ENCODE data around the gene ELOVL3. TPM values are rescaled to one million over a fixed set of nuclear protein-coding genes. Genes with fewer than 3 reads are reported as not detected.
"Not testable (repeated sequence)": the region's sequence is repeated elsewhere in the genome, so short reads cannot be mapped to it uniquely, and the experiment has no call there.

The ELOVL3 gene
- total RNA-seq, 1 donor from 2014 or later = not detected

DNA sequence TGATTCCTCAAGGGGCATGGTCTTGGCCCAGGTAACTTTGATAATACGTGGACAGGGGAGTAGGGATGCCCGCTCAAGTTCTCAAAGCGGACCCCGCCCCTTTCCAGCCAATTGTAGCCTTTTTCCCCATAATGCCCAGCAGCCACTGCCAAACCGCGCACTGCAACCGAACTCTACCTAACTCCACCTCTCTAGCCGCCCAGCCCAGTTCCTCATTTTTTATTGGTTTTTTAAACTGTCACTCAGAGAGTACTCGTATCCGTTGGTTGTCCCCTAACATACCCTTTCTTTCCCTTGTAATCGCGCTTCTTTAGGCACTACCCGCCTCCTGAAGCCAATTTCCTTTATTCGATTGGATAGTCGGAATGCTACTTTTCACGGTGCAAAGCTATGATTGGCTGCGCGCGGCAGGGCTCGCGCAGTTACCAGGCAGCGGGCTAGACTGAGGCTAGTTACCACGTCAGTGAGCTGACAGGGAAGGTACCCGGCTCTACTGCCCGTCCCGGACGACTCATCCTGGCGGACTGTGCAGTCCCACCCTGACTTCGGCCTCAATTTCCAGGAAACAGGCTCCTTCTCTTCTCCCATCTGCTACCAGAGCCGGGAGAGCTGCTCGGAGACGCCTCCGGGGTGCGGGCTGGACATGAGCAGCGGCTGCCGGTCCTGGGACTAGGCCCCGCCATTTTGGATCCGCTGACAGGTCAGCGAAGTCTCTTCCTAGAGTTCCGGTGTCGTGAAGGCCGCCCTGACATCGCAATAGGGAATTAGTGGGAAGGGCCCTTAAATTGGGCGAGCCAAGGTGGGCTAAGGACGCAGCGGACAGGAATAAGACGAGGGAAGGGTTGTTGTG lies 19.2 kb downstream of the ELOVL3 start, which contains the start of gene GBF1:
Gene GBF1, plus strand, starts transcription at position 451 of the 850 bp plus-strand sequence. CDS start 13,407 bp downstream, outside the sequence.
- ATAC-seq (peak; percentile 94), DNase-seq (ENCODE audit: low spot score) (peak; percentile 93)
- intact Hi-C loops (cut with DNase I) = no loop called here

DNA sequence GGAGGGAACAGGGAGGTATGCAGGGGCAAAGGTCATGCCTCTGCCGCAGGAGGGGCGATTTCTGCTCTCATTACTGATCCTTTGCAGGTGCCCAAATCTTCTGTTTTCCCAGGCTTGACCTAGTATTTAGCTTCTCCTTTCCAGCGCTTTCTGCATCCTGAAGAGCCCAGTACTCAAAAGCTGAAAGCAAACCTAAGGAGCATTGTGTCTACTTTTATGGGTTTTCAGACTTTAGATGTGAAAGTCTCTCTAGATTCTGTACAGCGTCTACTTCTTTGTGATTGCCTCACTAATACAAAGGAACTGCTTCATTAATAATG lies 19.8 kb downstream of the ELOVL3 start:
- no peak for ATAC-seq
- DNase-seq (ENCODE audit: low spot score) = no peak
- intact Hi-C loops (cut with DNase I) = no loop called here

DNA sequence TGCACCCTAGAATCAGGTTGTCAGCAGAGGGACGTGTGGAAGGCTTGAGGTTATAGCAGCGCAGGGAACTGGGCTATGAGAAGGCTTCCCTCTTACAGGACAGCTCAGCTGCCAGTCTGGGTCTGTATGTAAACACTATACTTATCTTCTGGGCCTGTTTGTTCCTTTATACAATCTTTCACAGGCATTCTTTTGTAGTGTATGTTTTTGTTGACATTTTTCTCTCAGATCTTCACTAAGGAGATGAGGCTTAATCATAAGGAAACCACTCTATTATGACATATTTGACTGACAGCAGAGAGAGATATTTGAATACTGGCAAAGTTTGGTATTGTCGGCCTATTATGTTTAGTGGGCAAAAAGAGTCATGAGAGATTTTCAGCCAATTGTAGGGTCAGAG lies 20.2 kb downstream of the ELOVL3 start:
- intact Hi-C loops (cut with DNase I) = no loop called here
- ATAC-seq = no peak
- DNase-seq (ENCODE audit: low spot score) = no peak

DNA sequence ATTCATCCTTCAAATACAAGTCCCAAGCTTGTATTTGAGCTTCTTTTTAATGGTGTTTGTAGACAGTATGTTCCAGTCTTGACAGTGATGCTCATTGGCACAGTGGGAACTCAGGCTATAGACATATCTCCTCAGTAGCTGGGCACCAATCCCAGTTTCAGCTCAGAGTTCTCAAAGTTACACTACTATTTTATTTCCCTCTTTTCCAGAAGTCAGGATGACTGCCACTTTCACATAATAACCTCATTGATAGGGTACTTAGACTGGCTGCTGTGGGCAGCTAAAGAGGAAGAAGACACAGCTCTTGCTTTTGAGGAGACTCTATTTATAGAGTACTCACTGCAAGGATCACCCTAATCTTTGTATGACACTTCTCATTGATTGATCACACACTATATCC lies 21.6 kb downstream of the ELOVL3 start:
- ATAC-seq (no peak), DNase-seq (ENCODE audit: low spot score) (no peak)
- intact Hi-C loops (cut with DNase I) = no loop called here

DNA sequence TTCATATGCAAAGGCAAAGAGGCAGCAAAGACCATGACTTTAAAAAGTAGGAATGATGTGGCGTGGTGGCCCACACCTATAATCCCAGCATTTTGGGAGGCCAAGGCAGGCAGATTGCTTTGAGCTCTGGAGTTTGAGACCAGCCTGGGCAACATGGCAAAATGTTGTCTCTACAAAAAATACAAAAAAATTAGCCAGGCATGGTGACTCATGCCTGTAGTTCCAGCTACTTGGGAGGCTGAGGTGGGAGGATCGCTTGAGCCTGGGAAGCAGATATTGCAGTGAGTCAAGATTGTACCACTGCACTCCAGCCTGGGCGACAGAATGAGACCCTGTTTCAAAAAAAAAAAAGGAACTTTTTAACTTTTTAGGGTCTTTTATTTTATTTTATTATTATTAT lies 26.4 kb downstream of the ELOVL3 start:
- ATAC-seq; DNase-seq (ENCODE audit: low spot score); intact Hi-C loops (cut with DNase I): not testable (repeated sequence)

DNA sequence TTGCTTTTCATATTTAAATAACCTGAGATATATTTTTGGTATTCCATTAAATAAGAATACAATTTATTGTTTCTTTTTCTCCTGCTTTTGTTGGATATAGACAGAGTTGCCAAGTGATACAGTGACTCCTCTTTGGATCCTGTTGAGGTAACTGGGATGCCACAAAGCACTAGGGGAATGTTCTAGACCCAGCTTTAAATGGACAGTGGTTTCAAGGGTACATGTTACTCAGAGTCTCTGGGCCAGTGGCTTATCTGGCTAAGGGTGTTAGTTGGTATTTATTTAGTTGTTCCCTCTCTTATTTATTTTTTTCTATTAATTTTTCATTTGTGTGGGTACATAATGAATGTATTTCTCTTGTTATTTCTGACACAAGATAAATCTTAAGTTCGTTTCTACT lies 28.3 kb downstream of the ELOVL3 start:
- DNase-seq (ENCODE audit: low spot score) = no peak
- intact Hi-C loops (cut with DNase I) = no loop called here
- ATAC-seq = no peak

DNA sequence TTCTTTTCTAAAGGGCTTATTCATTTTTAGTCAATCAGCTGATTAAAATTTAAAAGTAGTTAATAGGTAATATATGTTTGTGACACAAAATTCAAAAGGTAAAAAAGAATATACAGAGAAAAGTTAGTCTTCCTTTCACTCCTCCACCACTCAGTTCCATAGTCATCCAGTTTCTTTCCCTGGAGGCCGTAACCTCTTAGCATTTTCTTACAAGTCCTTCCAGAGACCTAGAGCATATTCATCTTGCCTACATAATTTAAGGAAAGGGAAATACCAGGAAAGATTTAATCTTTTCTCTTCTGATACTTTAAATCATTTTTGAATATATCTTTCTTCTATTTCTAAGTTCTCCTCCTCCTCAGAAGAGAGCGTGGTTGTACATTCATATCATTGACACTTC lies 29.3 kb downstream of the ELOVL3 start:
- intact Hi-C loops (cut with DNase I) = no loop called here

DNA sequence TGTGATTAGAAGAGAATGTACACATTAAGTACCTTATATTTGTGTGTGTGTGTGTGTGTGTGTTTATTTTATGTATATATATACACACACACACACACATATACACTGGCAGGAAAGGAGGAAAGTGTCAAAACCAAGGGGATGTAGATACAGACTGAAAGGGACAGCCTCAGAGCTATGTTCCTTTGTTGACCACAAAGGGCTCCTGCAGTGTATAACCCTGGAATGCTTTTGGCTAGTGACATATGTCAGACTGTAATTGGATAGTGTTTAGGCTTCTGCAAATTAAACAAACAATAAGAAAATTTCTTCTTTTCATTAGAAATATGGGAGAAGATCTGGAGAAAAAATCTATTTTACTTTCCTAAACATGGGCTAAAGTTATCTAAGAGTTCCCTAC lies 35.1 kb downstream of the ELOVL3 start:
- DNase-seq (ENCODE audit: low spot score) (no peak), ATAC-seq (no peak)
- intact Hi-C loops (cut with DNase I) = no loop called here

More for the DNA sequence above, 29.3 kb downstream of the ELOVL3 start:
- no peak for DNase-seq (ENCODE audit: low spot score)
- ATAC-seq = no peak

DNA sequence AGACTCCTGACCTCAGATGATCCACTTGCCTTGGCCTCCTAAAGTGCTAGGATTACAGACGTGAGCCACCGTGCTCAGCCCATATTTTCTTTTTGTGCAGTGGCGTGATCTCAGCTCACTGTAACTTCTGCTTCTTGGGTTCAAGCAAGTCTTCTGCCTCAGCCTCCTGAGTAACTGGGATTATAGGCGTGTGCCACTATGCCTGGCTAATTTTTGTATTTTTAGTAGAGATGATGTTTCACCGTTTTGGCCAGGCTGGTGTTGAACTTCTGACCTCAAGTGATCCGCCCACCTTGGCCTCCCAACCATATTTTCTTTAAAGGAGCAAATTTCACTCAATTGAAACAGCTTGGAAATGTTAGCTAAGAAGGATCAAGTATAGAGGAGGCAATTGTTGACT lies 35.7 kb downstream of the ELOVL3 start:
- peak; percentile 24 for ATAC-seq
- no peak for DNase-seq (ENCODE audit: low spot score)
- intact Hi-C loops (cut with DNase I) = no loop called here

DNA sequence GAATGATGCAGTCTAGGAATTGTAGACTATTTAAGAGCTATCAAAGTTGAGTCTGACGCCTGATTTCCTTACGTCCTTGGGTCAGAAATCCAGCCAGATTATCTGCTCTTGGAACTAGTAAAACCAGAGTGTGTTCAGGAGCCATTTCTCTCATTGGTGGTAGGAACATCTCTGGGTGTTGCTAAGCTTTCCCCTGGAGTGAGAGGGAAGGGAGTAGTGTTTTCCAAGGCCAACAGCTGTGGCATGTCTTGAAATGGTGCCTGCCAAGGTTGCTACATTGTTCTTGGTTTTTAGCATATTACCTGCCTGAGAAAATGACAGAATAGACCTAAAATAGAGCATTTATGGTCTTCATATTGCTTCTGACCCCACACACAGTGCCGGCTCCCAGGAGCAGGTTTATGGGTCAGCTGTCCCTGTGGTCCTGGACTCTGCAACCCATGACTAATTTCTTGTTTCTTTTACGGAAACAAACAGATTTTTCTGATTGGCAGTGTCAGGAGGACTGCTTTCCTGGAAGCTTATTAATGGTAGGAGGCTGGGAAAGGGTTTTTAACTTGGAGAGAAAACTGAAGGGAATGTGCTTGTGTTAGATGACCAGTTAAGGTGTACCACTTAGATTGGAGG lies 36.8 kb downstream of the ELOVL3 start:
- ATAC-seq = peak; percentile 32
- intact Hi-C loops (cut with DNase I) = no loop called here

DNA sequence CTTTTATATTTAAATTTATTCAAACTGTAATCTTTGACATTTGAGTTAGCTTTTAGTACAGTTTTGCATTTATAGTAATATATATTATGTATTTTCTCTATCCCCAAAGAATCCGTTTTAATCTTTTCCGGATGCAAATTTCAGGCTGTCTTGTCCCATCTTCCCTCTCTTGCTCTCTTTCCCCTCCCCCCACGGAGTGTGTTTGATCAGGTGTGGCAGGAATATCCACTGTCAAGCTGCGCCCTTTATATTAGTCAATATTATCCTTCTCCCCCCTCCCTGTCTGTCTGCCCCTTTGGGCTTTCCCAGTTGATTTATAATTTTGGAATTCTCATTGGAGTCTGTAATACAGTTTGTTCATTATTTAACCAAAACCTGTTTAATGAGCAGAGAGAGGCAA lies 38.3 kb downstream of the ELOVL3 start:
- intact Hi-C loops (cut with DNase I) = no loop called here
- no peak for DNase-seq (ENCODE audit: low spot score)
- ATAC-seq = no peak

More for the DNA sequence above, 36.8 kb downstream of the ELOVL3 start:
- no peak for DNase-seq (ENCODE audit: low spot score)

DNA sequence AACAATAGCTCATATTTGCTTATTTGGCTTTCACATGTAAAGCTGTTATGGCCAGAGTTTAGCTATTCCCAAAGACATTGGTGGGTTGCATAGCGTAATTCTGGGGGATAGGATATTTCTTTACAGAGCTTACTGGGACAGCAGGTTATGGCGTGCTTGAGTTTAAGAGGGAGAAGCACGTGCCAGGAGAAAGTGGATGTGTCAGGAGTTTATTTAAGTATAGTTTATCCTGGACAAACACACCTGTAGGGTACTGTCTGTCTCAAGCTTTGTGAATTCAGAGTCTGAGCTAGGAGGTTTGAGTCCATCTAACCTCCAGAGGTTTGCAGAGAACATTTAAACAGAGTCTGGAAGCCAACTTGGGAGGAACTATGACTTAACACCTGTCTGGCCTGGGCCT lies 40.6 kb downstream of the ELOVL3 start:
- DNase-seq (ENCODE audit: low spot score) = no peak
- ATAC-seq = no peak
- intact Hi-C loops (cut with DNase I) = no loop called here

DNA sequence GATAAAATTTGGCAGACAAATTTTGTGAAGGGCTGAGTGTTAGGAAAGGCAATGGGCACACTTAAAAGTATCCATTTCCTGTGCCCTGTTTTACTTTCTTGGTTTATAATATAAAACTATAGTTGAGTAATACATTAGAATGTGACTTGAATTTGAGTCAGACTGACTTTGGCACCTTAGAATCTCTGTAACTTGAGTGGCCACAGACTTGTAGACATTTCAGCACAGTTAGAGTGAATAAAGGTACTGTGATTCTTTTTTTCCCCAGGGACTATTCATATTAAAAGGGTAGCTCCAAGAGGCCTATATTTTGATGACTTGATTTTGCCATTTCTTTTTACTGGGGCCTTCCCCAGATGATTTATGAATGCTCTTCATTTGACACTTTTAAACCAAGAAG lies 41.6 kb downstream of the ELOVL3 start:
- intact Hi-C loops (cut with DNase I) = no loop called here
- no peak for ATAC-seq
- no peak for DNase-seq (ENCODE audit: low spot score)

DNA sequence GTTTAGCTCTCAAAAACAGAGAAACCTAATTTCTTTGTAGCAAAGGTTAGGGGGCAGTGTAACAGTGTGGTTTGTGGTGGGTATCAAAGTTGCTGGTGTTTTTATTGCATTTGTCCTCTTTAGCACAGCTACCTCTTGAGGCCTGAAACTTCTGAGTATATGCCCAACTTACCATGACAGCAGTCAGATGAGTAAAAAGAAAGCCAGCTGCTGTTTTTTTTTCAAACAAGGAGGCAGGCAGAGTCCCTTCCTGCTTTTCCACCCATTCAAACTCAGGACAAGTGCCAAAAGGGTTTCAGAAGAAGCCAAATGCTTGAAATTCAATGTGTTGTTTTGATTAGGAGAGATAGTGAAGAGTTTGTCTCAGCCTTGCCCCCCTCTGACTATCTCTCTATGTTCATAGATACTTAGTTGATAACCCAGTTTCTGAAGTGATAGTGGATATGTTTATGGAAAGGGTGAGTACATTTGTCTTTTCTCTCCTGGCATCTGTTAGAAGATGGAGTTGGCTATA lies 42.3 kb downstream of the ELOVL3 start:
- ATAC-seq (no peak), DNase-seq (ENCODE audit: low spot score) (no peak)
- intact Hi-C loops (cut with DNase I) = no loop called here

DNA sequence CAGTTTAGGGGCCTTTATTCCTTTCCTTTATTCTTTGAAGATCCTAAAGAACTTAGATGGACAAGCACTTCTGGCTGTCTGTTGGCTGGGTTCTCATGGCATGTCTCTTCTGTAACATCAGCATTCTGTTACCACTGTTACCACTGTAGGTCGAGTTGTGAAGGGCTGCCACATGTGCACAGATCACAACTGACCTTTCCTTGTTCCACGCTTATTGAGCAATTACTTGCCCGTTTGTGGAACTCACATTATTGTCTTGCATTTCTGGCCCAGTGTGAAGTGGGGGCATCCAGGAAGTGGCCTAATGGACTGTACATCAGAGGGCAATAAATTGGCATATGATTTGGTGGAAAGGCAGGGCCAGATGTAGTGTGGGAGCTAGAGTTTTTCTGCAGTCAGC lies 42.9 kb downstream of the ELOVL3 start:
- DNase-seq (ENCODE audit: low spot score) (no peak), ATAC-seq (no peak)
- intact Hi-C loops (cut with DNase I) = no loop called here

DNA sequence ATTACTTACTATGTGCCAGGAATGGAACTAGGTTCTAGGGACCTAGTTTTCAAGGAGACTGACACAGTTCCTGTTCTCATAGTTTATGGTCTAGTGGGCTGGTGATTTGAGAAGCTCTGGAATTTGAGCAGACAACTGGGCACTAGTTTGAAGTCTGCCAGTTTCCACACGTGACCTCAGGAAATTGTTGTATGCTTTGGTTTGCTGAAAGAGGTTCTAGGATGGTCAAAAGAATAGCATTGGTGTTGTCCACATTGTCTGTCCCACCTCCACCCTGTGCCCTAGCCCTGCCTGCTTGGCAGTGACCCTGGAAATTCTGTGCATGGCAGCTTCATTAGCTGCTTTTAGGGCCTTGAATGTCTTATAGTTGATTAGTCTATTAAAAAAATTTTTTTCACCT lies 48.0 kb downstream of the ELOVL3 start:
- intact Hi-C loops (cut with DNase I) = no loop called here
- ATAC-seq (no peak), DNase-seq (ENCODE audit: low spot score) (no peak)

DNA sequence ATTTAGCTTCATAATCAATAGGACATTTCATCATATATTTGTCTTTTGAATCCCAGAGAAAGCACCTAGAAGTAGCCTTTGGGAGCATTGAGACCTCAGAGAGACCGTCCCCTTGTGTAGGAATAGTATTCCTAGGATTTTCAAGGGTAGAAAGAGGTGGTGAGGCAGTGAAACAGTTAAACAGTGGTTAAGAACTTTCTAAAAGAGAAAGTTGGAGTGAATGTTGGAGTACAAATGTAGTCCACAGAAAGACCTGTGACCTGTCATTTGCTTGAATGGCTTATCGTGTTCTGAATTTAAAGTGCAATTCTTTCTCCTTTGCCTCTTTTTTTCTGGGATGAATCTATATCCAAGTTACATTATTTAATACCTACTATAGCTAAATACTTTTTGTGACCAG lies 49.2 kb downstream of the ELOVL3 start:
- DNase-seq (ENCODE audit: low spot score) = no peak
- ATAC-seq = no peak
- intact Hi-C loops (cut with DNase I) = no loop called here

DNA sequence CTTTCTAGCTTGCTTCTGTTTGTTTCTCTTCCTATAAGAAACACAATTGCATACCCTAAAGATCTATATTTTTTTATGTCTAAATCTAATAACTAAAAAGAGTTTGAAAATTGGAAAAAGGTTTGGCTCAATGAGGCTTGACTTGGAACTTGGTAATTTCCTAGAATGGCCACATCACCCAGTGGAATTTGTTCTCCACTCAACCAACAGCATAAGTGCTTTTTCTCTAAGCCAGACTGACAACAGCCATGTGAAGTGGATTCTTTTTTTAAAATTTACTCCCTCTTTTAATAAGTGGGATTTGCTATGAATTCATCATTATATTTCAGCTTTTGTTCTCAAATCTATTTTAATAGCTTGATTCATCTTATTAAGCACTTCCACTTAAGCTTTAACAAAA lies 53.0 kb downstream of the ELOVL3 start:
- DNase-seq (ENCODE audit: low spot score) (no peak), ATAC-seq (no peak)
- intact Hi-C loops (cut with DNase I) = no loop called here

All from sciatic nerve (tissue), 2 donors.